ENCODE measurements around the gene RAB20. TPM values are rescaled to one million over a fixed set of nuclear protein-coding genes. Genes with fewer than 3 reads are reported as not detected.

RAB20 gene
- total and polyA plus RNA-seq, 10 of the 15 experiments (the other 5 are each of a cell fraction or from before 2014, with no cell fraction given) = 0.48 to 33.1 (median 9.6) TPM

DNA sequence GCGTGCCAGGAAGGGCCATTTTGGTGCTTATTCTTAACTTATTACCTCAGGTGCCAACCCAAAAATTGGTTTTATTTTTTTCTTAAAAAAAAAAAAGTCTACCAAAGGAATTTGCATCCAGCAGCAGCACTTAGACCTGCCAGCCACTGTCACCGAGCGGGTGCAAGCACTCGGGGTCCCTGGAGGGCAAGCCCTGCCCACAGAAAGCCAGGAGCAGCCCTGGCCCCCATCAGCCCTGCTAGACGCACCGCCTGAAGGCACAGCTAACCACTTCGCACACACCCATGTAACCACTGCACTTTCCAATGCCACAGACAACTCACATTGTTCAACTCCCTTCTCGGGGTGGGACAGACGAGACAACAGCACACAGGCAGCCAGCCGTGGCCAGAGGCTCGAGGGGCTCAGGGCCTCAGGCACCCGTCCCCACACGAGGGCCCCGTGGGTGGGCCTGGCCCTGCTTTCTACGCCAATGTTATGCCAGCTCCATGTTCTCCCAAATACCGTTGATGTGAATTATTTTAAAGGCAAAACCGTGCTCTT, 49.3 kb downstream of the RAB20 start:
- WGBS (ENCODE audit: insufficient coverage, insufficient replicate concordance, low lambda C conversion rate, missing lambda C conversion rate) = 26% methylated on average over 17 of the region's 17 CpGs
- DNase-seq (ENCODE audit: low read depth, low spot score) (no peak), ATAC-seq (peak; percentile 35; the same call in 2 of the 3 replicates), FAIRE-seq (no peak)
- Histone ChIP-seq H3K27me3 (replicated peaks in 1 of 2; ENCODE audit: control insufficient read depth in 2 of 2, insufficient read depth in 2 of 2, low read length in 1 of 2) (no peaks in the 10 kb centered on the region; a peak in 1 of 4 replicates), H3K79me2 (ENCODE audit: control insufficient read depth, insufficient read depth, low read length) (no peaks in the 10 kb centered on the region), H3K9ac (ENCODE audit: control insufficient read depth, insufficient read depth, low read length) (no peak overlapping the region), H3K4me2 (ENCODE audit: control insufficient read depth, insufficient read depth) (no peak overlapping the region), H4K20me1 (ENCODE audit: control insufficient read depth, insufficient read depth) (peaks cover 3% of the 10 kb centered on the region; the same call in 1 of the 2 replicates), H3K4me3 (no peak overlapping the region), H3K27ac (ENCODE audit: control insufficient read depth, insufficient read depth) (no peak overlapping the region), H3K4me1 (ENCODE audit: control insufficient read depth, insufficient read depth, low read length) (peaks cover 4% of the 10 kb centered on the region; the same call in 1 of the 2 replicates), H2AFZ (ENCODE audit: control insufficient read depth, low read depth, low read length) (no peak overlapping the region), H3K9me3 (replicated peaks; ENCODE audit: control insufficient read depth, insufficient read depth, low read length) (no peaks in the 10 kb centered on the region), H3K36me3 (ENCODE audit: control insufficient read depth in 2 of 2, insufficient read depth in 2 of 2, low read length in 1 of 2) (no peaks in the 10 kb centered on the region)
- RAD21 ChIA-PET (ENCODE audit: unreplicated experiment) = no interaction called here
- intact Hi-C loops (cut with micrococcal nuclease; ENCODE audit: unreplicated experiment) = no loop called here
- CTCF ChIA-PET = no interaction called here
- in situ Hi-C loops (cut with MboI) = no loop called here
- TF ChIP-seq, protein P1, sequence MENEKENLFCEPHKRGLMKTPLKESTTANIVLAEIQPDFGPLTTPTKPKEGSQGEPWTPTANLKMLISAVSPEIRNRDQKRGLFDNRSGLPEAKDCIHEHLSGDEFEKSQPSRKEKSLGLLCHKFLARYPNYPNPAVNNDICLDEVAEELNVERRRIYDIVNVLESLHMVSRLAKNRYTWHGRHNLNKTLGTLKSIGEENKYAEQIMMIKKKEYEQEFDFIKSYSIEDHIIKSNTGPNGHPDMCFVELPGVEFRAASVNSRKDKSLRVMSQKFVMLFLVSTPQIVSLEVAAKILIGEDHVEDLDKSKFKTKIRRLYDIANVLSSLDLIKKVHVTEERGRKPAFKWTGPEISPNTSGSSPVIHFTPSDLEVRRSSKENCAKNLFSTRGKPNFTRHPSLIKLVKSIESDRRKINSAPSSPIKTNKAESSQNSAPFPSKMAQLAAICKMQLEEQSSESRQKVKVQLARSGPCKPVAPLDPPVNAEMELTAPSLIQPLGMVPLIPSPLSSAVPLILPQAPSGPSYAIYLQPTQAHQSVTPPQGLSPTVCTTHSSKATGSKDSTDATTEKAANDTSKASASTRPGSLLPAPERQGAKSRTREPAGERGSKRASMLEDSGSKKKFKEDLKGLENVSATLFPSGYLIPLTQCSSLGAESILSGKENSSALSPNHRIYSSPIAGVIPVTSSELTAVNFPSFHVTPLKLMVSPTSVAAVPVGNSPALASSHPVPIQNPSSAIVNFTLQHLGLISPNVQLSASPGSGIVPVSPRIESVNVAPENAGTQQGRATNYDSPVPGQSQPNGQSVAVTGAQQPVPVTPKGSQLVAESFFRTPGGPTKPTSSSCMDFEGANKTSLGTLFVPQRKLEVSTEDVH (IDR thresholded peaks at IDR 0.05; ENCODE audit: low read depth, partially characterized antibody) = no peak
- TF ChIP-seq FOXM1 (IDR thresholded peaks at IDR 0.05; ENCODE audit: low read depth, low read length) = no peak
- no peak for TF ChIP-seq NFYA (IDR thresholded peaks at IDR 0.05; ENCODE audit: borderline replicate concordance, low read depth, low read length)
- TF ChIP-seq CEBPB (IDR thresholded peaks at IDR 0.05; ENCODE audit: borderline replicate concordance in 1 of 2, low read depth in 2 of 2, low read length in 2 of 2) = no peak
- no peak for TF ChIP-seq SMC3 (IDR thresholded peaks at IDR 0.05; ENCODE audit: borderline replicate concordance, low read length)
- TF ChIP-seq, protein P2, sequence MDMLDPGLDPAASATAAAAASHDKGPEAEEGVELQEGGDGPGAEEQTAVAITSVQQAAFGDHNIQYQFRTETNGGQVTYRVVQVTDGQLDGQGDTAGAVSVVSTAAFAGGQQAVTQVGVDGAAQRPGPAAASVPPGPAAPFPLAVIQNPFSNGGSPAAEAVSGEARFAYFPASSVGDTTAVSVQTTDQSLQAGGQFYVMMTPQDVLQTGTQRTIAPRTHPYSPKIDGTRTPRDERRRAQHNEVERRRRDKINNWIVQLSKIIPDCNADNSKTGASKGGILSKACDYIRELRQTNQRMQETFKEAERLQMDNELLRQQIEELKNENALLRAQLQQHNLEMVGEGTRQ (IDR thresholded peaks at IDR 0.05; ENCODE audit: borderline replicate concordance, low read depth, low read length) = no peak
- TF ChIP-seq IKZF1 (conservative IDR thresholded peaks at IDR 0.05) = no peak
- TF ChIP-seq SREBF2 (IDR thresholded peaks at IDR 0.05; ENCODE audit: low read length) = no peak
- no peak for TF ChIP-seq FOXK2 (IDR thresholded peaks at IDR 0.05)
- BruUV-seq (replicated peaks) = no TSS peak
- SMC1A ChIA-PET (ENCODE audit: uncharacterized antibody, unreplicated experiment) = interaction anchor here (1.1 kb wide), 1 partner anchor 70 kb away, joined by 3 read pairs; no protein-coding TSS in a partner anchor
- POLR2A ChIA-PET = no interaction called here
